Smooth muscle cell (in vitro differentiated cells): Measurements from ENCODE around the gene PAX3. TPM values are rescaled to one million over a fixed set of nuclear protein-coding genes. Genes with fewer than 3 reads are reported as not detected.

ENCODE experiments used
- DNase-seq: peaks from one replicate; lab custom pipeline; 2025; ENCODE audit not compliant: unreplicated experiment; lab: John Stamatoyannopoulos, UW
- H2AFZ ChIP-seq: fragments of 200-600 bp; sonication (generic); 2 replicates; pipeline ENCODE4 v1.6.0; 2016; ENCODE audit warnings: antibody characterized with exemption, low read depth, mild to moderate bottlenecking
- H3F3A ChIP-seq: fragments of 200-600 bp; sonication (generic); 2 replicates; pipeline ENCODE4 v1.6.0; 2017; ENCODE audit warnings: antibody characterized with exemption, low read depth
- H3K27ac ChIP-seq: fragments of 200-600 bp; sonication (generic); 2 replicates; pipeline ENCODE4 v1.5.1; 2016; ENCODE audit warnings: low read depth, mild to moderate bottlenecking
- H3K27me3 ChIP-seq: fragments of 200-600 bp; sonication (generic); 2 replicates; pipeline ENCODE4 v1.6.1; 2016; ENCODE audit warnings: low read depth, mild to moderate bottlenecking
- H3K36me3 ChIP-seq: fragments of 200-600 bp; sonication (generic); 2 replicates; pipeline ENCODE4 v1.5.1; 2016; ENCODE audit warnings: low read depth
- H3K4me1 ChIP-seq: fragments of 200-600 bp; sonication (generic); 2 replicates; pipeline ENCODE4 v1.5.1; 2016; ENCODE audit warnings: low read depth
- H3K4me2 ChIP-seq: fragments of 200-600 bp; sonication (generic); 2 replicates; pipeline ENCODE4 v1.6.0; 2016; ENCODE audit warnings: mild to moderate bottlenecking
- H3K4me3 ChIP-seq: fragments of 200-600 bp; sonication (generic); 2 replicates; pipeline ENCODE4 v1.5.1; 2016; ENCODE audit warnings: mild to moderate bottlenecking
- H3K79me2 ChIP-seq: fragments of 200-600 bp; sonication (generic); 2 replicates; pipeline ENCODE4 v1.6.0; 2016; ENCODE audit warnings: low read depth, mild to moderate bottlenecking
- H3K9ac ChIP-seq: fragments of 200-600 bp; sonication (generic); 2 replicates; pipeline ENCODE4 v1.6.0; 2016; ENCODE audit warnings: low read depth
- H3K9me3 ChIP-seq: fragments of 200-600 bp; sonication (generic); replicated peaks from 2 replicates; pipeline ENCODE4 v1.5.1; 2016; ENCODE audit warnings: low read depth
- H4K20me1 ChIP-seq: fragments of 200-600 bp; sonication (generic); 2 replicates; pipeline ENCODE4 v1.6.0; 2016; ENCODE audit warnings: low read depth
- CTCF ChIP-seq: fragments of 200-600 bp; sonication (generic); IDR thresholded peaks from 2 replicates; pipeline ENCODE4 v1.5.1; 2017; ENCODE audit warnings: borderline replicate concordance, mild to moderate bottlenecking, antibody characterized with exemption; ENCODE audit not compliant: insufficient read depth, poor library complexity, severe bottlenecking
- WGBS: methylation state at CpG from one replicate; pipeline ENCODE4 v1.1.7; 2016; ENCODE audit warnings: low lambda C conversion rate; 5-methylcytosine and 5-hydroxymethylcytosine counted together
- polyA plus RNA-seq: library from polyadenylated mRNA; unstranded; fragments of >200 nt; fragmentation: Nextera tagmentation; extraction: Ambion mirVana; gene quantifications from 2 replicates; pipeline ENCODE4 v1.2.1, GENCODE V29; 2016
- total RNA-seq: library from RNA; depleted of rRNA; stranded (reverse); fragments of >200 nt; gene quantifications from 2 replicates; pipeline ENCODE4 v1.2.3, GENCODE V29; 2014

The PAX3 gene
- total and polyA plus RNA-seq, 2 experiments from 2014 or later, result 0.94 TPM; not detected in 1

GRCh38 chr2:222303045-222303827 lies 4.4 kb upstream of the PAX3 start:
- no peak overlapping the region for H3K27ac ChIP-seq
- H3K79me2 ChIP-seq, result no peaks in the 10 kb centered on the region
- H3K4me3 ChIP-seq, result no peak overlapping the region
- H3F3A ChIP-seq, result no peaks in the 10 kb centered on the region
- peaks cover 100% of the 10 kb centered on the region for H3K27me3 ChIP-seq
- H3K9ac ChIP-seq, result no peak overlapping the region
- WGBS, result 6% methylated on average over 24 of the region's 24 CpGs
- peaks cover 58% of the 10 kb centered on the region for H3K4me1 ChIP-seq
- no peaks in the 10 kb centered on the region for H4K20me1 ChIP-seq
- H3K36me3 ChIP-seq, result no peaks in the 10 kb centered on the region
- no peak overlapping the region for H3K4me2 ChIP-seq
- TF ChIP-seq CTCF, result no peak
- no peak overlapping the region for H2AFZ ChIP-seq
- DNase-seq, result no peak
- H3K9me3 ChIP-seq, result no peaks in the 10 kb centered on the region

- no peaks in the 10 kb centered on the region for H3K79me2 ChIP-seq
- H2AFZ ChIP-seq, result no peak overlapping the region
- no peaks in the 10 kb centered on the region for H3F3A ChIP-seq
- no peaks in the 10 kb centered on the region for H3K36me3 ChIP-seq
- no peak for TF ChIP-seq CTCF
- H3K4me3 ChIP-seq, result no peak overlapping the region
- H3K9me3 ChIP-seq, result no peaks in the 10 kb centered on the region
- no peak overlapping the region for H3K27ac ChIP-seq
- H4K20me1 ChIP-seq, result no peaks in the 10 kb centered on the region
- H3K4me1 ChIP-seq, result peaks cover 60% of the 10 kb centered on the region
- no peak overlapping the region for H3K9ac ChIP-seq
- 4% methylated on average over 39 of the region's 39 CpGs for WGBS
- H3K27me3 ChIP-seq, result peaks cover 100% of the 10 kb centered on the region
- no peak for DNase-seq
- no peak overlapping the region for H3K4me2 ChIP-seq
These were observed 3.6 kb upstream of the PAX3 start for GRCh38 chr2:222302178-222303018.

- TF ChIP-seq CTCF, result no peak
- Histone ChIP-seq H2AFZ (no peak overlapping the region), H3K27me3 (peaks cover 100% of the 10 kb centered on the region), H3K36me3 (no peaks in the 10 kb centered on the region), H3K9ac (no peak overlapping the region), H3K79me2 (no peaks in the 10 kb centered on the region), H3F3A (no peaks in the 10 kb centered on the region), H3K4me1 (peaks cover 53% of the 10 kb centered on the region), H3K27ac (no peak overlapping the region), H3K9me3 (no peaks in the 10 kb centered on the region), H3K4me2 (no peak overlapping the region), H3K4me3 (no peak overlapping the region), H4K20me1 (no peaks in the 10 kb centered on the region)
- DNase-seq, result no peak
- WGBS, result 3% methylated on average over 16 of the region's 16 CpGs
These were observed 3.0 kb upstream of the PAX3 start for GRCh38 chr2:222301796-222302118.
